K562 (cell line): ENCODE data around the gene LY6G6D.

ENCODE experiments used
- EWSR1 ChIP-seq: fragments of 450-650 bp; IDR thresholded peaks from 2 replicates; pipeline ENCODE4 v1.6.1; 2018; ENCODE audit warnings: borderline replicate concordance, mild to moderate bottlenecking, low read depth, moderate library complexity; ENCODE audit not compliant: partially characterized antibody
- ID3 ChIP-seq, 2 experiments: fragments of 250-450 bp in 1 of 2; fragments of 450-650 bp in 1 of 2; sonication (Bioruptor Pico) in 1 of 2; IDR thresholded peaks; 2 replicates each; pipeline versions ENCODE4 v1.6.1 to v1.8.0; 2016 to 2021; ENCODE audit warnings: mild to moderate bottlenecking in 2 of 2, moderate library complexity in 2 of 2, missing compliant biosample characterization in 1 of 2, missing genetic modification characterization in 1 of 2
- TEAD1 ChIP-seq, 2 experiments: fragments of 450-650 bp in 1 of 2; sonication (generic) in 1 of 2; formaldehyde crosslinking; IDR thresholded peaks; 2 replicates each; pipeline versions ENCODE4 v1.4.0 to v1.8.0; 2020 to 2022; ENCODE audit warnings: mild to moderate bottlenecking in 2 of 2, missing genetic modification reagents in 1 of 2

- TF ChIP-seq EWSR1 (no peak), TEAD1 (CRISPR knock-in tag; IDR thresholded peaks at IDR 0.05) (no peak), ID3 (CRISPR knock-in tag; IDR thresholded peaks at IDR 0.05) (no peak), ID3 (tag; IDR thresholded peaks at IDR 0.05) (no peak)
These were observed 22.3 kb downstream of the LY6G6D start for GRCh38 chr6:31737315-31737990.
